ENCODE results near the gene OSGEP. TPM values are rescaled to one million over a fixed set of nuclear protein-coding genes. Genes with fewer than 3 reads are reported as not detected.
A peak's percentile ranks its signal among the peaks of the same experiment; 100 is the strongest.

OSGEP gene
- total and polyA plus RNA-seq, 2 of the 13 experiments (the other 11 are each of a cell fraction or from before 2014, with no cell fraction given), result 39.7 to 41.1 TPM

- TF ChIP-seq ZNF687 (CRISPR knock-in tag; IDR thresholded peaks at IDR 0.05), result 0 out of 2 replicates have a peak, but pooled peaks have one; percentile 21
Measured at GRCh38 chr14:20428010-20428365, 26.6 kb downstream of the OSGEP start (continued).

GRCh38 chr14:20427231-20428009 lies 27.2 kb downstream of the OSGEP start:
- ATAC-seq, result peak; percentile 76
- H3K4me2 ChIP-seq (ENCODE audit: low read depth, low read length), result peak overlapping the region; percentile 64
- H2AFZ ChIP-seq (ENCODE audit: low read length), result peak overlapping the region; percentile 33
- peak; percentile 68 for DNase-seq (ENCODE audit: low spot score)
- WGBS (ENCODE audit: low lambda C conversion rate), result 2% methylated on average over 5 of the region's 5 CpGs
- in situ Hi-C loops (cut with HindIII; ENCODE audit: extremely low pct_ligation_motif_present, low pct_unique_long_range_greater_than_20kb) (no loop called here), intact Hi-C loops (cut with micrococcal nuclease; ENCODE audit: unreplicated experiment) (no loop called here)
- H3K4me3 ChIP-seq (replicated peaks in 1 of 3; ENCODE audit: insufficient read depth in 1 of 3, low read depth in 2 of 3, low read length in 3 of 3), result peak overlapping the region; percentile 16 to 50 (median 17); a peak in 4 of 6 replicates
- no peaks in the 10 kb centered on the region for H3K79me2 ChIP-seq (ENCODE audit: insufficient read depth, low read length)
- POLR2A ChIA-PET, result interaction anchor here (1.0 to 4.0 kb wide), 5 partner anchors 9 to 34 kb away, joined by 3 to 37 read pairs (median 6); partner anchors contain the start of genes APEX1, OSGEP, PIP4P1 and TEP1
- FAIRE-seq, result peak; percentile 60
- H3K27me3 ChIP-seq (ENCODE audit: control insufficient read depth in 1 of 2, insufficient read depth in 2 of 2, low read length in 2 of 2), result no peaks in the 10 kb centered on the region
- peak overlapping the region; percentile 39; the same call in 1 of the 2 replicates for H3K9ac ChIP-seq (ENCODE audit: insufficient read depth, low read depth, low read length)
- peaks cover 52% of the 10 kb centered on the region for H3K4me1 ChIP-seq (ENCODE audit: insufficient read depth, low read length)
- no peaks in the 10 kb centered on the region for H3K36me3 ChIP-seq (replicated peaks in 1 of 2; ENCODE audit: control insufficient read depth in 1 of 2, insufficient read depth in 2 of 2, low read length in 2 of 2)
- no peaks in the 10 kb centered on the region for H4K20me1 ChIP-seq (ENCODE audit: insufficient read depth, low read length)
- CTCF ChIA-PET (ENCODE audit: low intra/inter-chr PET ratio, low total read pairs), result no interaction called here
- BruUV-seq (replicated peaks), result no TSS peak
- no peaks in the 10 kb centered on the region for H3K9me3 ChIP-seq (ENCODE audit: low read length)
- peak overlapping the region; percentile 4 for H3K27ac ChIP-seq (ENCODE audit: extremely low read length, insufficient read depth, low read length)
- peak; percentile 28; the same call in 1 of the 2 replicates for TF ChIP-seq RXRB (CRISPR knock-in tag; IDR thresholded peaks at IDR 0.05; ENCODE audit: borderline replicate concordance)
- TF ChIP-seq CHCHD3 (CRISPR knock-in tag; IDR thresholded peaks at IDR 0.05), result no peak
- no peak for TF ChIP-seq YEATS2 (CRISPR knock-in tag; IDR thresholded peaks at IDR 0.05; ENCODE audit: borderline replicate concordance)
- TF ChIP-seq ZNF775 (CRISPR knock-in tag; IDR thresholded peaks at IDR 0.05; ENCODE audit: borderline replicate concordance), result no peak
- TF ChIP-seq ZKSCAN1 (IDR thresholded peaks at IDR 0.05; ENCODE audit: low read length), result 0 out of 2 replicates have a peak, but pooled peaks have one; percentile 39
- no peak for TF ChIP-seq ZNF414 (CRISPR knock-in tag; IDR thresholded peaks at IDR 0.05)
- no peak for TF ChIP-seq ZNF609 (CRISPR knock-in tag; IDR thresholded peaks at IDR 0.05; ENCODE audit: borderline replicate concordance)
- no peak for TF ChIP-seq TSC22D2 (CRISPR knock-in tag; IDR thresholded peaks at IDR 0.05; ENCODE audit: borderline replicate concordance)
- peak; percentile 16; the same call in 1 of the 2 replicates for TF ChIP-seq TBX2 (CRISPR knock-in tag; IDR thresholded peaks at IDR 0.05; ENCODE audit: borderline replicate concordance)
- TF ChIP-seq IRF2 (CRISPR knock-in tag; IDR thresholded peaks at IDR 0.05), result no peak
